ENCODE data around the gene MME. TPM values are rescaled to one million over a fixed set of nuclear protein-coding genes. Genes with fewer than 3 reads are reported as not detected.

MME gene
- total RNA-seq, 2 donors from 2014 or later, result 0.96 to 2.8 TPM

- TF ChIP-seq, protein P1, sequence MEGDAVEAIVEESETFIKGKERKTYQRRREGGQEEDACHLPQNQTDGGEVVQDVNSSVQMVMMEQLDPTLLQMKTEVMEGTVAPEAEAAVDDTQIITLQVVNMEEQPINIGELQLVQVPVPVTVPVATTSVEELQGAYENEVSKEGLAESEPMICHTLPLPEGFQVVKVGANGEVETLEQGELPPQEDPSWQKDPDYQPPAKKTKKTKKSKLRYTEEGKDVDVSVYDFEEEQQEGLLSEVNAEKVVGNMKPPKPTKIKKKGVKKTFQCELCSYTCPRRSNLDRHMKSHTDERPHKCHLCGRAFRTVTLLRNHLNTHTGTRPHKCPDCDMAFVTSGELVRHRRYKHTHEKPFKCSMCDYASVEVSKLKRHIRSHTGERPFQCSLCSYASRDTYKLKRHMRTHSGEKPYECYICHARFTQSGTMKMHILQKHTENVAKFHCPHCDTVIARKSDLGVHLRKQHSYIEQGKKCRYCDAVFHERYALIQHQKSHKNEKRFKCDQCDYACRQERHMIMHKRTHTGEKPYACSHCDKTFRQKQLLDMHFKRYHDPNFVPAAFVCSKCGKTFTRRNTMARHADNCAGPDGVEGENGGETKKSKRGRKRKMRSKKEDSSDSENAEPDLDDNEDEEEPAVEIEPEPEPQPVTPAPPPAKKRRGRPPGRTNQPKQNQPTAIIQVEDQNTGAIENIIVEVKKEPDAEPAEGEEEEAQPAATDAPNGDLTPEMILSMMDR (IDR thresholded peaks at IDR 0.05), result no peak
- H3K4me1 ChIP-seq, result peaks cover 0 to 11% of the 10 kb centered on the region in 2 donors
- H3K36me3 ChIP-seq, result no peaks in the 10 kb centered on the region
- H3K9me3 ChIP-seq, result no peaks in the 10 kb centered on the region
- H3K4me3 ChIP-seq, result no peak overlapping the region
- no peak for DNase-seq (ENCODE audit: low spot score)
- no peak overlapping the region for H3K27ac ChIP-seq
- H3K27me3 ChIP-seq, result no peaks in the 10 kb centered on the region
Measured at GRCh38 chr3:155230382-155230781, 150.3 kb downstream of the MME start.

DNA sequence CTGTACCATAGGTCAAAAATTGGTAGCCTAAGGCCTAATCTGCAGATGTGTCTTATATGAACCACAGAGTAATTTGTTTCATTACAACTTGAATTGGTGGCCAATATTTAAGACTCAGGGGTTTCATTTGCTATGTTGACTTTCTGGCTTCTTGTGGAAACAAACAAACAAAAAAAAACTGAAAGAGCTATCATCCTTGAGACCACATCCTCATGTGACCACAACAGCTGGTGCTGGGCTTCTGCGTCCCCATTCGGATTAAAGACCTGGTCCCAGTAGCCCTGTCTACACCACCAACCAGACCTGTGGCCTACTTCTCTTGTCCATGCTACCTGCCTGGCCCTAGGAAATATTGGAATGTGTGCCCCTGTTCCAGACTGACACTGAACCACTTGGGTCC is 151.7 kb downstream of the MME start:
- no peak overlapping the region for H3K4me3 ChIP-seq
- no peaks in the 10 kb centered on the region for H3K36me3 ChIP-seq
- no peaks in the 10 kb centered on the region for H3K9me3 ChIP-seq
- H3K27ac ChIP-seq, result peak overlapping the region; percentile 76 to 93
- peaks cover 0 to 11% of the 10 kb centered on the region in 2 donors for H3K4me1 ChIP-seq
- TF ChIP-seq, protein P1 (IDR thresholded peaks at IDR 0.05), result no peak
- no peaks in the 10 kb centered on the region for H3K27me3 ChIP-seq
- no peak for DNase-seq (ENCODE audit: low spot score)

DNA sequence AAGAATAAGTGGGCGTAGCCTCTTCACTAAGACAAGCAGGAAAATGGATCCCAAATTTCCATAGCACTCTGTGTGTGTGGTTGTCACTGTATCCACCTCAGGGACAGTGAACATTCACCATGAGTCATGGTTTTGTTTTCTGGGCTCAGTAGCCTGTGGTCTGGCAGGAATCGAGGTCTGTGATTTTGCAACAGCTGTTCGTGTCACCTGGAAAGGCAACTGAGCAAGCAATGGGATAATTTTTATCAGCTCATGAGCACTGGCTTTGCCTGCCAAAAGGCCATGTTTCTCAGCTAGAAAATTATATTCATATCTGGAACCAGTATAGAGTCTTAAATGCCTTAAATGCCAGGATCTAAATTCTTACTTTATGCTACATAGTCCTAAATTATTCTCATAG is 152.5 kb downstream of the MME start:
- TF ChIP-seq, protein P1 (IDR thresholded peaks at IDR 0.05), result no peak
- H3K9me3 ChIP-seq, result no peaks in the 10 kb centered on the region
- peaks cover 0 to 11% of the 10 kb centered on the region in 2 donors for H3K4me1 ChIP-seq
- no peak overlapping the region for H3K4me3 ChIP-seq
- H3K27me3 ChIP-seq, result no peaks in the 10 kb centered on the region
- H3K27ac ChIP-seq, result peak overlapping the region; percentile 76 to 93
- H3K36me3 ChIP-seq, result no peaks in the 10 kb centered on the region
- DNase-seq (ENCODE audit: low spot score), result peak; percentile 90

DNA sequence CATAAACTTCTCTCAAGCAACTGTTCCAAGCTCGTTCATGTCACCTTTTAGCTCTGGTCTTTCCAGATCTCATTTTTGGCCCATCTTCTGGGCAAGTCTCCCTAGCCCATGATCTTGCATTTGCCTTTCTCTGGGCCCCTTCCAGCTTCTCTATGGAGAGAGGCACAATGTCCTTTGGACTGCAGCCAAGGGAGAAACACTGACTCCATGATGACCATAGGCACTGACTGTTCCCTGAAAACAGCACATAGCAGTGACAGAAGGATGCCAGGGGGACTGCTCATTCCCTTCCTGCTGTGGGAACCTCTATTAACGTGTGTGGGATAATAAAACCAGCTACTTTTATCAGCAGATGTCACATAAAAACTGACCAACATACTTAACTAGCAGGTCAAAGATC is 153.1 kb downstream of the MME start:
- TF ChIP-seq, protein P1 (IDR thresholded peaks at IDR 0.05), result no peak
- no peak overlapping the region for H3K4me3 ChIP-seq
- peak; percentile 83 for DNase-seq (ENCODE audit: low spot score)

More for the DNA sequence above, 153.1 kb downstream of the MME start:
- H3K27ac ChIP-seq, result peak overlapping the region; percentile 76 to 93
- peaks cover 0 to 11% of the 10 kb centered on the region in 2 donors for H3K4me1 ChIP-seq
- H3K9me3 ChIP-seq, result no peaks in the 10 kb centered on the region
- no peaks in the 10 kb centered on the region for H3K27me3 ChIP-seq
- no peaks in the 10 kb centered on the region for H3K36me3 ChIP-seq

Other genes with a start within 250 kb of the MME start
- not detected for gene STRIT1, start 213.4 kb downstream of the MME start, total RNA-seq